Astrocyte of the spinal cord (primary cell): ENCODE results near the gene PRDX2.

Experiments used
- DNase-seq: peaks from one replicate; pipeline ENCODE4 v3.0.0; 2011; ENCODE audit warnings: low read depth, low spot score
- H3K4me3 ChIP-seq: 2 replicates; pipeline ENCODE4 v1.5.1; 2011; ENCODE audit warnings: low read depth, mild to moderate bottlenecking, low read length, moderate library complexity
- CTCF ChIP-seq: IDR thresholded peaks from 2 replicates; pipeline ENCODE4 v1.5.1; 2012; ENCODE audit warnings: low read depth, mild to moderate bottlenecking, low read length, inconsistent platforms
- in situ Hi-C: cut with HindIII; loops from 2 replicates; pipeline ENCODE4 v1.10.0; 2017; ENCODE audit warnings: low sequenced_read_pairs

The PRDX2 gene

DNA sequence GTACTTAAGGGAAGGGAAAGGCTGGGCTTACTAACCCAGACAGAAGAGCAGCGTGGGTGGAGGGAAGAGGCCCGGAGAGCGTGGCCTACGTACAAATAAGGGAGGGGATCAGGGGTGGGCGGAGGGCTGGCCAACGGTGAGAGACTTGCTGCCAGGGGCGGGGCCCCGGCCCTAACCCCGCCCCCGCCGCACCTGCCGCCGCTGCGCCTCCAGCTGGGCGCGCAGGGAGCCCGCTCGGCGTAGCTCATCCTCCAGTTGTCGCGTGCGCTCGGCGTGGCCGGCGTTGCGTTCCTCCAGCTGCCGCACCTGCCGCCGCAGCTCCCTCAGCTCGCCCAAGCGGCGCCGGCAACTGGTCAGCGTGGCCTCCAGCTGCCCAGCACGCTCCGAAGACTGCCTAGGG lies 31.9 kb downstream of the PRDX2 start:
- no peak for TF ChIP-seq CTCF
- H3K4me3 ChIP-seq: no peak overlapping the region
- in situ Hi-C loops: no loop called here
- DNase-seq: no peak

- in situ Hi-C loops: no loop called here
- TF ChIP-seq CTCF: no peak
- no peak for DNase-seq
- no peak overlapping the region for H3K4me3 ChIP-seq
Measured at GRCh38 chr19:12767666-12768065, 33.9 kb downstream of the PRDX2 start.

DNA sequence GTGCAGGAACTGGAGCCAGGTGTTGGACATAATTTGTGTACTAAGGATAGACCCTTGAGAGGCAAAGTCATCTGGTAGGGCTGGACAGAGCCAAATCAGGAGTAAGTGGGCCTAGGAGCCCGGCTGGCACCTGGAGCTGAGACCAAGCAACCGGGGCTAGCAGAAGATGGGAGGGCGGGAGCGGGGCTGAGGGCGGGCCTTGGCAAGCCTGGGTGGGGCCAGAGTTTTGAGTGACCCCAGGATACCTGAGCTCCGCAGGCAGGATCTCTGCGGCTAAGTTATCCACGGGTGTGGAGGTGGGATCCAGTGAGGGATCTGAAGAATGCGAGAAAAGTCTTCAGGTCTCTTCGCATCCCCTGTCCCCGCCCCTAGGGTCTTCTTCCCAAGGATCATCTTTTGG lies 34.5 kb downstream of the PRDX2 start:
- no peak for TF ChIP-seq CTCF
- no peak for DNase-seq
- in situ Hi-C loops: no loop called here
- no peak overlapping the region for H3K4me3 ChIP-seq

DNA sequence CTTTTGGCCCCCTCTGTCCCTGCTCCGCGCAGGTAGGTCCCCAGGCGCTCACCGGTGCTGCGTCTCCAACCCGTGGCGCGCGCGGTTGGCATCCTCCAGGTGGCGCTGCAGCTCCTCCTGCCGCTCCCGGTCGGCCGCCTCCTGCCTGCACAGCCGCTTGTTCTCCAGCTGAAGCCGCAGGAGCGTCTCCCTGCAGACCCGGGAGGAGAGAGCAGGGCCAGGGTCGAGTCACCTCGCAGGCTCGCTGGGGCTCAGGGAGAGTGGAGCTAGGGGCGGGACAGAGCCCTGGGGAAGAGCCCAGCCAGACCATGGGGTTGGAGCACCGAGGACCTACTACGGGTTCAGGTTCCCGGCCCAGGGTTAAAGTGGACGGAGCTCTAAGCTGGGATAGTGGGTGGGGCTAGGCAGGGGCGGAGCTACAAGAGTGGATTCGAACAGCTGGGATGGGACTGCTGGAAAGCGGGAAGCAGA lies 35.5 kb downstream of the PRDX2 start:
- H3K4me3 ChIP-seq: peak overlapping the region; percentile 44
- in situ Hi-C loops: no loop called here
- DNase-seq: peak; percentile 82
- TF ChIP-seq CTCF: peak; percentile 82

- in situ Hi-C loops: no loop called here
- DNase-seq: no peak
- H3K4me3 ChIP-seq: no peak overlapping the region
- no peak for TF ChIP-seq CTCF
Measured at GRCh38 chr19:12764698-12765097, 36.9 kb downstream of the PRDX2 start.

- DNase-seq: no peak
- no peak overlapping the region for H3K4me3 ChIP-seq
- in situ Hi-C loops: no loop called here
- no peak for TF ChIP-seq CTCF
Measured at GRCh38 chr19:12763100-12763499, 38.5 kb downstream of the PRDX2 start.

DNA sequence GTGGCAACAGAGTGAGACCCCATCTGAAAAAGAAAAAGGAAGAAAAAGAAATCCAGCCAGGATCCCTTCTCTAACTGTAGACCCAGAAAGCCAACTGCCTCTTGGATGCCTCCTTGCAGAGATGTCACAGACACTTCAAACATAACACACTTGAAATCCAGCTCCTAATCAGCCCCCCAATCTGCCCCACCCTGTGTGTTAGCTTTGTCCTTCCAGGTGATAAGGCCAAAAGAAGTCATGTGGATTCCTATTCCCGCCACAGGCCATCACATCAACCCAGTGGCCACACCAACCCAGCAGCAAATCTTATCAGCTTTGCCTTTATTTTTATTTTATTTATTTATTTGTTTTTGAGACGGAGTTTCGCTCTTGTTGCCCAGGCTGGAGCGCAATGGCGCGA lies 41.9 kb downstream of the PRDX2 start:
- DNase-seq: no peak
- in situ Hi-C loops: no loop called here
- TF ChIP-seq CTCF: no peak
- no peak overlapping the region for H3K4me3 ChIP-seq
